Cardiac fibroblast (primary cell): ENCODE measurements around the gene PPDPF.

Source experiments
- DNase-seq, 2 donors: peaks; one replicate each; pipeline versions ENCODE4 v3.0.0 to v3.0.0-alpha.2; 2010; ENCODE audit warnings: low read depth in 2 of 2
- H3K4me3 ChIP-seq, 2 donors: replicated peaks in 1 of 2; 1 replicate in 1 of 2; 2 replicates in 1 of 2; pipeline ENCODE4 v1.5.1; 2011; ENCODE audit warnings: low read depth in 2 of 2, low read length in 2 of 2, mild to moderate bottlenecking in 2 of 2, moderate library complexity in 1 of 2
- TF ChIP-seq, protein P1 (sequence below): IDR thresholded peaks from one replicate; pipeline ENCODE4 v1.5.1; 2011; ENCODE audit warnings: low read depth, mild to moderate bottlenecking, low read length, inconsistent platforms

The PPDPF gene

DNA sequence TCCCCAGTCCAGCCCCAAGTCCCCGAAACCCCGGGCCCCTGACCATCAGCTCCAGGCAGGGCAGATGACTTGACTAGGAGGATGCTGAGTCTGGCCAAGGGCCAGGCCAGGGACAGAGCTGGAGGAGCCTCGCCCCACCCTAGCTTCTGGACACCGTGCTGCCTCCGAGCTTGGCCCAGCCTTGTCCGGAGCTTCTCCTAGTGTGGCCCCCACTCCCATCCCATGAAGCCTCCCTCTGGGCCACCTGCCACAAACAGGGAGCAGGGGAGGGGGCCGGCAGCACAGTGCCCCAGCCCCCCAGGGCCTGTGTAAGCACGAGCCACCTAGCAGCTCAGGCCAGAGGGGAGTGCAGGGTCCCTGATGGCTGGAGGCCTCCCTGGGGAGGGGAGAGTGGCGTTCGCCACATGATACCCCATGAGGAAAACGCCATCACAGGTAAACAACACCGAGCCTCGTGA, 27.0 kb upstream of the PPDPF start:
- H3K4me3 ChIP-seq, result no peak overlapping the region
- TF ChIP-seq, protein P1, sequence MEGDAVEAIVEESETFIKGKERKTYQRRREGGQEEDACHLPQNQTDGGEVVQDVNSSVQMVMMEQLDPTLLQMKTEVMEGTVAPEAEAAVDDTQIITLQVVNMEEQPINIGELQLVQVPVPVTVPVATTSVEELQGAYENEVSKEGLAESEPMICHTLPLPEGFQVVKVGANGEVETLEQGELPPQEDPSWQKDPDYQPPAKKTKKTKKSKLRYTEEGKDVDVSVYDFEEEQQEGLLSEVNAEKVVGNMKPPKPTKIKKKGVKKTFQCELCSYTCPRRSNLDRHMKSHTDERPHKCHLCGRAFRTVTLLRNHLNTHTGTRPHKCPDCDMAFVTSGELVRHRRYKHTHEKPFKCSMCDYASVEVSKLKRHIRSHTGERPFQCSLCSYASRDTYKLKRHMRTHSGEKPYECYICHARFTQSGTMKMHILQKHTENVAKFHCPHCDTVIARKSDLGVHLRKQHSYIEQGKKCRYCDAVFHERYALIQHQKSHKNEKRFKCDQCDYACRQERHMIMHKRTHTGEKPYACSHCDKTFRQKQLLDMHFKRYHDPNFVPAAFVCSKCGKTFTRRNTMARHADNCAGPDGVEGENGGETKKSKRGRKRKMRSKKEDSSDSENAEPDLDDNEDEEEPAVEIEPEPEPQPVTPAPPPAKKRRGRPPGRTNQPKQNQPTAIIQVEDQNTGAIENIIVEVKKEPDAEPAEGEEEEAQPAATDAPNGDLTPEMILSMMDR, result no peak
- DNase-seq, result no peak

DNA sequence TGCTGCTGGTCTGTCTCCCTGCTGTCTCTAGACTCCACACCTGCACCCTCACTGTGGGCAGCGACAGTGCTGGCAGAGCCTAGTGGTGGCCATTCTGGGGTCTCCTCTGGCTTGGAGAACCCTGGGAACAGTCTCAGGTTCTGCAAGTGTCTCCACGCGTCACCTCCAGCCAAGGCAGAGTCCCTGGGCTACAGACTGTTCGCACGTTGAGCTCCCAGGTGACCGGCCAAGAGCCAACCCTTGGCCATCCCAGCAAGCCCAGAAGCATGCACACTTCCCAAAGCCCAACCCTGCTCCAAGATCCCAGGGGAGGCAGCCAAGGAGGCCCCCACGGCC, 26.5 kb upstream of the PPDPF start:
- TF ChIP-seq, protein P1, result no peak
- H3K4me3 ChIP-seq, result no peak overlapping the region

DNA sequence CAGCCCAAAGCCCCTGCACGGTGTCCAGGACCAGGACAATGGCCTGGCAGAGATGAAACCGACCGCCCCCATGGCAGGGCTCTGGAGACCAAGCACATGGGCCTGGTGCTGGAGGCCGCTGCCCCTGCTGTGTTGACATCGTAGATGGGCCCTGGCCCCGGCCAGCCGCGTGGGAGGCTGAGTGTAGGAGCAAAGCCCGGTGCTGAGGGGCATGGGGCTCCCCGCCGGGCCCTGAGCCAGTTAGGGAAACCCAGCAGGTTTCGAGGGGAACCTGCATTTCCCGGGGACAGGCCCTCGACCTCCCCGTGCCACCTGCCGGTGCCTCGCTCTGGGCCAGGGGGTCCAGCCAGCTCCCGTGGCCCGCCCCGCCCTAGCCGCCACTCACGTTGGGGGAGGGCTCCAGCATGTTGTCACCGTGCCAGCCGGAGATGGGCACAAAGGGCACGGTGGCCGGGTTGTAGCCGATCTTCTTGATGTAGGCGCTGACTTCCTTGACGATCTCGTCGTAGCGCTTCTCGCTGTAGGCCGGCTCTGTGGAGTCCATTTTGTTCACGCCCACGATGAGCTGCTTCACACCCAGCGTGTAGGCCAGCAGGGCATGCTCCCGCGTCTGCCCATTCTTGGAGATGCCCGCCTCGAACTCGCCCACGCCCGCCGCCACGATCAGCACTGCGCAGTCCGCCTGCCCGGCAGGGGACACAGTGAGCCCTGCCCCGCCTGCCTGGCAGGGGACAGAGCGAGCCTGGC, 26.0 kb upstream of the PPDPF start:
- H3K4me3 ChIP-seq, result no peak overlapping the region
- TF ChIP-seq, protein P1, result no peak
- DNase-seq, result no peak

More for the DNA sequence above, 26.5 kb upstream of the PPDPF start:
- DNase-seq, result no peak

DNA sequence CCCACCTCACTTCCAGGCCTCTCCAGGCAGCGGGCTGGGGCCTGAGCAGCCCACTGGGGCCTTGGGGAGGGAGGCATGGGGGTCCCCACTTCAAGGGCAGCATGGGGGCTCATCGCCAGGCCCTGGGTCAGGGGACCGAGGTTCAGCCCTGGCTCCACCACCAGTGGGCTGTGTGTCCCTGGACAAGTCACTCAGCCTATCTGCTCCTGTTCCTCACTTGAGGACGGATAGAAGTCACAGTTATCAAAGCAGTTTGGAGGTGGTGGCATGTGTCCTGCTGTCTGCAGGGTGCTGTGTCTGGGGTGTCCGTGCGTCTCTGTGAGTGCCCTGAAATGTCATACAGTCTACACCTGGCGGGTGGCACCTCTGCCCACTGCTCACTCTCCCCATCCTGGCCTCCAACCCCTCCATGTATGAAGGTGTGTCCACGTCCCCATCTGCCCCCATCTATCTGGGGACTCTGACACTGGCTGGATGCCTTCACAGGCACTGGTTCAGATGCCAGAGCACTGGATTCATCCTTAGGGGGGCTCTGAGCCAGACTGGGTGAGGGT, 25.3 kb upstream of the PPDPF start:
- TF ChIP-seq, protein P1, result no peak
- H3K4me3 ChIP-seq, result no peak overlapping the region

DNA sequence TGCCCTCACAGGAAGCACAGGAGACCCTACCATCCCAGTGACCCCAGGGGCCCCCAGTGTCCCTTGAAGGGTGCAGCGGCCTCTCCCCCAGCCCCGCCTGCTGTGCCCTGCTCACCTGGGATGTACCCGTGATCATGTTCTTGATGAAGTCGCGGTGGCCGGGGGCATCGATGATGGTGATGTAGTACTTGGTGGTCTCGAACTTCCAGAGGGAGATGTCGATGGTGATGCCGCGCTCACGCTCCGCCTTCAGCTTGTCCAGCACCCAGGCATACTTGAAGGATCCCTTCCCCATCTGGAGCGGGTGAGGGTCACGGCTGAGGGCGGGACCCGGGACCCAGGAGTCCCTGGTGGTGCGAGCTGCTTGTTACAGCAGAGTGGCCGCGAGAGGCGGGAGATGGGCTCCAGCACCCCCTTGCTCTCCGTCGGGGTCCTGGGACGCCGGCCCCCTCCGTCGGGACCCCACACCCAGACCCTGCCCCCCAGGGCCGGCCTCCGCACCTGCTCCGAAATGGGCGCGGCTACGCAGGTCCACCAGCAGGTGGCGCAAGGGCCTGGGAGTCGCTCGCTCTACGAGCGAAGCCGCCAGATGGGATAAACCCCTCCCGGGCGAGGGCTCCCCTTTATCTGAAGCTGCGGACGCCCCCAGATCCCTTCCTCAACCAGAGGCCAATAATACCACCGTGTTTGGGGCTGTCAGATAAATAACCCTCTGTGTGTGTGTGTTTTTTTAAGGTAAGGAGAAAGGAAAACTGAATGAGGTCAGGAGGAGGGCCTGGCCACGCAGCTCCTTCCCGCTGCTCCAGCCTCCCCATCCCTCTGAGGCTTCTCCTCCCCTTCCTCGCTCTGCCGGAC, 24.6 kb upstream of the PPDPF start:
- DNase-seq, result peak; percentile 45 to 57

More for the DNA sequence above, 25.3 kb upstream of the PPDPF start:
- DNase-seq, result no peak

DNA sequence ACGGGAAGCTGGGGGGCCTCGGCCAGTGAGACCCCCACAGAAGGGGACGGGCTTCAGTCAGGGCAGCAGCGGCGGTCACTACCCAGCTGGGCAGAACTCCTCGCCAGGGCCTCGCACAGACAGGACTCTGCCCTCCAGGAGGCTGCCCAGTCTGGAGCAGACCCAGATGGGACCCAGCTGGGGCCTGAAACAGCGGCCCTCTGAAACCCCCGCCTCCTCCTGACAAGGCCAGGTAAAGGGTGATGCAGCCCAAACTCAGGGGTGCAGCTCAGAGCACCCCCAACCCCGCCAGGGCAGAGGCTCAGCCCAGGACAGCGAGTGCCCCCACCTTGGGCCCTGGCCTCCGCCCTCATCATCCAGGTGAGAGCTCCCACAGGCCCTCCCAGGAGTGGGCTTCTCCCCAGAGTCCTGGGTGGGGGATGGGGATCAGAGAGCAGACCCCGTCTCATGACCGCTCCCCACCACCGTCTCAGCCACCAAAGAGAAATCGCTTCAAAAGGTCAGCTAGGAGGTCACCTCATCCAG, 23.9 kb upstream of the PPDPF start:
- TF ChIP-seq, protein P1, result no peak
- no peak for DNase-seq
- no peak overlapping the region for H3K4me3 ChIP-seq

More for the DNA sequence above, 24.6 kb upstream of the PPDPF start:
- TF ChIP-seq, protein P1, result peak; percentile 83
- H3K4me3 ChIP-seq, result peak overlapping the region; percentile 23 to 26
